HepG2 (cell line): ENCODE measurements around the gene FIZ1. TPM values are rescaled to one million over a fixed set of nuclear protein-coding genes. Genes with fewer than 3 reads are reported as not detected.
A peak's percentile ranks its signal among the peaks of the same experiment; 100 is the strongest.

Experiments
- CENPBD1 ChIP-seq: sonication (generic); formaldehyde crosslinking; IDR thresholded peaks from 2 replicates; pipeline ENCODE4 v1.8.0; 2022; ENCODE audit warnings: missing genetic modification reagents, low read depth, mild to moderate bottlenecking, borderline replicate concordance
- CHD4 ChIP-seq: fragments of 200-600 bp; sonication (generic); IDR thresholded peaks from 2 replicates; pipeline ENCODE4 v1.7.0; 2017; ENCODE audit warnings: mild to moderate bottlenecking, low read length, borderline replicate concordance
- DDIT3 ChIP-seq: sonication (generic); formaldehyde crosslinking; IDR thresholded peaks from 2 replicates; pipeline ENCODE4 v1.4.0; 2020; ENCODE audit warnings: mild to moderate bottlenecking, missing genetic modification reagents
- ELF3 ChIP-seq: IDR thresholded peaks from 2 replicates; pipeline ENCODE4 v1.6.1; 2016; ENCODE audit warnings: missing genetic modification reagents, missing compliant biosample characterization
- ELF4 ChIP-seq: sonication (generic); formaldehyde crosslinking; IDR thresholded peaks from 2 replicates; pipeline ENCODE4 v1.5.0; 2020; ENCODE audit warnings: missing genetic modification reagents, mild to moderate bottlenecking, moderate library complexity, borderline replicate concordance
- FOXP1 ChIP-seq, 2 experiments: fragments of 450-650 bp in 1 of 2; IDR thresholded peaks; 2 replicates each; pipeline ENCODE4 v1.6.1; 2017 to 2018; ENCODE audit warnings: antibody characterized with exemption in 1 of 2
- HES4 ChIP-seq: sonication (generic); formaldehyde crosslinking; IDR thresholded peaks from 2 replicates; pipeline ENCODE4 v1.9.0; 2021; ENCODE audit warnings: mild to moderate bottlenecking, missing genetic modification reagents, borderline replicate concordance
- IRF2 ChIP-seq: IDR thresholded peaks from 2 replicates; pipeline ENCODE4 v1.6.1; 2018; ENCODE audit warnings: missing genetic modification reagents, missing compliant biosample characterization
- KDM1A ChIP-seq: IDR thresholded peaks from 2 replicates; pipeline ENCODE4 v1.6.1; 2016; ENCODE audit warnings: missing compliant biosample characterization
- LBX2 ChIP-seq: sonication (generic); formaldehyde crosslinking; IDR thresholded peaks from 2 replicates; pipeline ENCODE4 v1.5.0; 2020; ENCODE audit warnings: missing genetic modification reagents, mild to moderate bottlenecking, borderline replicate concordance
- MYNN ChIP-seq: sonication (generic); formaldehyde crosslinking; IDR thresholded peaks from 2 replicates; pipeline ENCODE4 v1.4.0; 2020; ENCODE audit warnings: mild to moderate bottlenecking, low read depth, missing genetic modification reagents
- NFKBIZ ChIP-seq: IDR thresholded peaks from 2 replicates; pipeline ENCODE4 v1.6.1; 2018; ENCODE audit warnings: missing genetic modification reagents, missing compliant biosample characterization
- NR2F1 ChIP-seq, 2 experiments: fragments of 450-650 bp in 1 of 2; formaldehyde crosslinking in 1 of 2; IDR thresholded peaks; 2 replicates each; pipeline versions ENCODE4 v1.5.0 to v1.6.1; 2016 to 2020; ENCODE audit warnings: mild to moderate bottlenecking in 1 of 2, missing compliant biosample characterization in 1 of 2, missing genetic modification reagents in 1 of 2, moderate library complexity in 1 of 2
- PLRG1 ChIP-seq: fragments of 450-650 bp; conservative IDR thresholded peaks from 2 replicates; pipeline ENCODE4 v1.6.1; 2016
- PTBP1 ChIP-seq: fragments of 200-400 bp; formaldehyde crosslinking; IDR thresholded peaks from 2 replicates; pipeline ENCODE4 v1.6.1; 2018; ENCODE audit warnings: low read length, low read depth; ENCODE audit not compliant: poor library complexity, severe bottlenecking
- SIN3A ChIP-seq: IDR thresholded peaks from 2 replicates; pipeline ENCODE4 v1.6.1; 2011; ENCODE audit warnings: low read depth, mild to moderate bottlenecking, control low read depth, low read length, borderline replicate concordance
- SIX4 ChIP-seq: sonication (generic); formaldehyde crosslinking; IDR thresholded peaks from 2 replicates; pipeline ENCODE4 v1.4.0; 2020; ENCODE audit warnings: missing genetic modification reagents
- TCF7 ChIP-seq: sonication (generic); IDR thresholded peaks from 2 replicates; pipeline ENCODE4 v1.6.1; 2016; ENCODE audit warnings: antibody characterized with exemption, low read depth
- TCF7L2 ChIP-seq: IDR thresholded peaks from 2 replicates; pipeline ENCODE4 v1.6.1; 2011; ENCODE audit warnings: mild to moderate bottlenecking, low read depth, low read length, moderate library complexity
- TEAD3 ChIP-seq: optimal IDR thresholded peaks from 2 replicates; pipeline ENCODE3; 2016; ENCODE audit warnings: borderline replicate concordance
- TMF1 ChIP-seq: sonication (generic); formaldehyde crosslinking; IDR thresholded peaks from 2 replicates; pipeline ENCODE4 v1.8.1; 2022; ENCODE audit warnings: low read depth, missing genetic modification reagents
- TSC22D2 ChIP-seq: sonication (generic); formaldehyde crosslinking; IDR thresholded peaks from 2 replicates; pipeline ENCODE4 v1.5.1; 2020; ENCODE audit warnings: missing genetic modification reagents, mild to moderate bottlenecking, borderline replicate concordance
- ZBTB14 ChIP-seq: sonication (generic); formaldehyde crosslinking; IDR thresholded peaks from 2 replicates; pipeline ENCODE4 v1.4.0; 2020; ENCODE audit warnings: missing genetic modification reagents
- ZBTB7B ChIP-seq: sonication (generic); formaldehyde crosslinking; IDR thresholded peaks from 2 replicates; pipeline ENCODE4 v1.4.0; 2020; ENCODE audit warnings: missing genetic modification reagents
- ZKSCAN8 ChIP-seq: IDR thresholded peaks from 2 replicates; pipeline ENCODE4 v1.6.1; 2016; ENCODE audit warnings: borderline replicate concordance, missing genetic modification reagents, missing compliant biosample characterization
- ZNF17 ChIP-seq: sonication (generic); formaldehyde crosslinking; IDR thresholded peaks from 2 replicates; pipeline ENCODE4 v1.5.0; 2020; ENCODE audit warnings: mild to moderate bottlenecking, missing genetic modification reagents
- ZNF18 ChIP-seq: sonication (generic); formaldehyde crosslinking; IDR thresholded peaks from 2 replicates; pipeline ENCODE4 v1.8.0; 2022; ENCODE audit warnings: mild to moderate bottlenecking, missing genetic modification reagents; ENCODE audit not compliant: insufficient replicate concordance
- ZNF446 ChIP-seq: sonication (generic); formaldehyde crosslinking; IDR thresholded peaks from 2 replicates; pipeline ENCODE4 v1.5.0; 2020; ENCODE audit warnings: mild to moderate bottlenecking, missing genetic modification reagents
- ZNF607 ChIP-seq: sonication (generic); formaldehyde crosslinking; IDR thresholded peaks from 2 replicates; pipeline ENCODE4 v1.5.1; 2020; ENCODE audit warnings: missing genetic modification reagents, mild to moderate bottlenecking, borderline replicate concordance
- polyA plus RNA-seq, 8 experiments: library from polyadenylated mRNA; depleted of rRNA in 3 of 8; stranded (reverse) in 7 of 8; unstranded in 1 of 8; fragments of >200 nt; fragmentation: Illumina TruSeq in 4 of 8; extraction: Trizol in 4 of 8; gene quantifications; 2 replicates each; pipeline versions ENCODE4 v1.2.1 to v1.2.3, GENCODE V29; 2011 to 2016; ENCODE audit warnings: low read depth in 4 of 8, missing spikeins in 1 of 8, mixed read lengths in 1 of 8; ENCODE audit not compliant: insufficient read depth in 1 of 8
- total RNA-seq, 5 experiments: library from RNA; depleted of rRNA; stranded (reverse); fragments of >200 nt; fragmentation: Illumina TruSeq; extraction: Trizol; gene quantifications; 2 replicates each; pipeline ENCODE4 v1.2.3, GENCODE V29; 2016; ENCODE audit warnings: low read depth in 1 of 5

The FIZ1 gene
- total and polyA plus RNA-seq, 2 of the 13 experiments (the other 11 are each of a cell fraction or from before 2014, with no cell fraction given) = 3.6 to 5.9 TPM

- peak; percentile 86 to 90 for TF ChIP-seq NR2F1 (CRISPR knock-in tag; IDR thresholded peaks at IDR 0.05)
- TF ChIP-seq SIN3A = no peak
- TF ChIP-seq LBX2 (CRISPR knock-in tag) = no peak
- no peak for TF ChIP-seq PLRG1
- TF ChIP-seq PTBP1 = no peak
- TF ChIP-seq ZBTB7B (CRISPR knock-in tag) = peak; percentile 47; the same call in 1 of the 2 replicates
- no peak for TF ChIP-seq NFKBIZ (CRISPR knock-in tag)
- TF ChIP-seq HES4 (CRISPR knock-in tag) = no peak
- no peak for TF ChIP-seq ZKSCAN8
- TF ChIP-seq IRF2 (CRISPR knock-in tag) = 0 out of 2 replicates have a peak, but pooled peaks have one; percentile 29
- TF ChIP-seq ZNF607 (CRISPR knock-in tag) = no peak
- TF ChIP-seq TEAD3 (CRISPR knock-in tag) = no peak
- TF ChIP-seq ELF3 (CRISPR knock-in tag) = 0 out of 2 replicates have a peak, but pooled peaks have one; percentile 36
- TF ChIP-seq TMF1 (CRISPR knock-in tag) = no peak
- TF ChIP-seq TCF7L2 = no peak
- TF ChIP-seq SIX4 (CRISPR knock-in tag) = no peak
- no peak for TF ChIP-seq ZBTB14 (CRISPR knock-in tag)
- TF ChIP-seq ZNF446 = no peak
- no peak for TF ChIP-seq MYNN (CRISPR knock-in tag)
- no peak for TF ChIP-seq ELF4 (CRISPR knock-in tag)
- TF ChIP-seq CHD4 = no peak
- no peak for TF ChIP-seq TSC22D2
- no peak for TF ChIP-seq ZNF18
- no peak for TF ChIP-seq KDM1A
- TF ChIP-seq ZNF17 = no peak
- TF ChIP-seq CENPBD1 = no peak
- no peak for TF ChIP-seq TCF7
- TF ChIP-seq DDIT3 (CRISPR knock-in tag) = no peak
- TF ChIP-seq FOXP1 (IDR thresholded peaks at IDR 0.05) = no peak
- TF ChIP-seq FOXP1 (CRISPR knock-in tag; IDR thresholded peaks at IDR 0.05) = peak; percentile 34; the same call in 1 of the 2 replicates
Measured at GRCh38 chr19:55544776-55545439, 54.4 kb downstream of the FIZ1 start (continued).
